HG03520 (cell line): ENCODE data around the gene RAPGEF2.

Source experiments
- ATAC-seq: cut with Tn5 transposase; IDR thresholded peaks from one replicate; pipeline ENCODE4 v1.9.1; 2021; ENCODE audit warnings: mild to moderate bottlenecking, moderate library complexity; ENCODE audit not compliant: unreplicated experiment

Gene RAPGEF2

DNA sequence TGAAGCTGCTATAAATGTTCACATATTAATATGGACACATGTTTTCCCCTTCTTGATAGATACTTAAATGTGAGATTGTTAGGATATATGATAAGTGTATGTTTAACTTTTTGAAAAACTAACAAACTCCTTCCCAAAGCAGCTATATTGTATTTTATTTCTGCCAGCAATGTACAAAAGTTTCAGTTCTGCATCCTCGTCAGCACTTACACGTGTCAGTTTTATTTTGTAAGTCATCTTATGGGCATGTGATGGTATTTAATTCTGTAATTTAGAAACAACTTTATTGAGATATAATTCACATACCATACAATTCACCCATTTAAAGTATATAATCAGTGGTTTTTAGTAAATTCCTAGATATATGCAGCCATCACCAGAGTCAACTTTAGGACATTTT lies 31.6 kb downstream of the RAPGEF2 start:
- no peak for ATAC-seq

DNA sequence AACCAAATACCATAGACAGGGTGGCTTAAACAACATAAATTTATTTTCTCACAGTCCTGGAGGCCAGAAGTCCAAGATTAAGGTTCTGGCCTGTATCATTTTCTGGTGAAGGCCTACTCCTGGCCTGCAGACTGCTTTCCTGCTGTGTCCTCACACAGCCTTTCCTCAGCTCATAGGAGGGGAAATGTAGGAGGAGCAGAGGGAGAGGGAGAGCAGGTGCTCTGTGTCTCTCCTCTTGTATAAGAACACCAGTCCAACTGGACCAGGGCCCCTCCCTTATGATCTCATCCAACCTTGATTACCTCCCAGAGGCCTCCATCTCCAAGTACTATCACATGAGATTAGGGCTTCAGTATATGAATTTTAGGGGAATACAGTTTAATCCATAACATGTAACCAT lies 34.3 kb downstream of the RAPGEF2 start:
- ATAC-seq: no peak

DNA sequence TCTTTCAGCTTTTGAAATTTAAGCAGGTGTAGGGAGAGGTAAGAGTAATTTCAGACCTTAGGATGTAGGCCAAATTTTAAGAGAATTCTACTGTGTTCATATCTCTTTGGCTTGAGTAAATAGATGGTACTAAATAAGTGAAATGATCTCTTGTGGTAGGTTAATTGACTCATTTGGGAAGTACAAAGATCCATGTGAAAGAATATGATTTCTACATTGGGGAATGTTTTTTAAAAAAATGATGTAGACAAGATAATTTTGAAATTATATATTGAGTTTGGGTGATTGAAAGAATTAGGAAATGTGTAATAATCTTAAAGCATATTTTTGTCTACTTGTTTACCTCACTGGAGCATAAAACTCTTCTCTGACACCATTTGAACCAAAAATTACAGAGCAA lies 35.6 kb downstream of the RAPGEF2 start:
- no peak for ATAC-seq

DNA sequence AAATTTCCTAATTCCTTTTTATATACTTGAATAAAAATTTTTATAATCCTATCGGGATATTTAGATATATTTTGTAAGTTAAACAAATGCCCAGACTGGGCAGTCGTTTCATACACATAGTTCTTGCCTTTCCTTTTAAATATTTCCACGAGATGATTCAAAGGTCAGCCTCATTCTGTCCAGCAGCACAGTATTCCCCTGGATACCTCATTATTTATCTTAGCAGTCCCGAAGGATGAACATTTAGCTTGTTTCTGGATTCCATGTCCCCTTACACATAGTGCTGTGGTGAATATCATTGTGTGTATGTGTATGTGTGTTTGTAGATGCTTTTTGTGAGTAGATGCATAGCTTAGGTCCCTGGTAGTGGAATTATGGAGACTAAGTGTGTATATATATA lies 38.3 kb downstream of the RAPGEF2 start:
- no peak for ATAC-seq

DNA sequence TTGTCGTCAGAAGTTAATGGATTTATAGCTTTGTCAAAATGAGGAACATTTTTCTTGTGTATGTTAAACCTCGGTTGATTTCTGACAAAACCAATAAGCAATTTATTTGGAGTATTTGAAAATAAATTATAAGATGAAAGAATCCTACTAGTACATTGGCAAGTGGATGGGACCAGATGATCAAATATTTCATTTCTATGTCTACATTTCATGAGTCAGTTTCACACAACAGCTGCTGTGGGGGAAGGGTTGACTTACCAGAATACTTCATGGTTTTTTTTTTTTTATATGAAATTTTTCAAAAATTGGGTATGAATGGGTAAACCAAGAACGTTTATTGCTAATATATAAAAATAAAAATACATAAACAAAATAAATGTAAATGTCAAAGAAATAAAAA lies 39.4 kb downstream of the RAPGEF2 start:
- no peak for ATAC-seq

DNA sequence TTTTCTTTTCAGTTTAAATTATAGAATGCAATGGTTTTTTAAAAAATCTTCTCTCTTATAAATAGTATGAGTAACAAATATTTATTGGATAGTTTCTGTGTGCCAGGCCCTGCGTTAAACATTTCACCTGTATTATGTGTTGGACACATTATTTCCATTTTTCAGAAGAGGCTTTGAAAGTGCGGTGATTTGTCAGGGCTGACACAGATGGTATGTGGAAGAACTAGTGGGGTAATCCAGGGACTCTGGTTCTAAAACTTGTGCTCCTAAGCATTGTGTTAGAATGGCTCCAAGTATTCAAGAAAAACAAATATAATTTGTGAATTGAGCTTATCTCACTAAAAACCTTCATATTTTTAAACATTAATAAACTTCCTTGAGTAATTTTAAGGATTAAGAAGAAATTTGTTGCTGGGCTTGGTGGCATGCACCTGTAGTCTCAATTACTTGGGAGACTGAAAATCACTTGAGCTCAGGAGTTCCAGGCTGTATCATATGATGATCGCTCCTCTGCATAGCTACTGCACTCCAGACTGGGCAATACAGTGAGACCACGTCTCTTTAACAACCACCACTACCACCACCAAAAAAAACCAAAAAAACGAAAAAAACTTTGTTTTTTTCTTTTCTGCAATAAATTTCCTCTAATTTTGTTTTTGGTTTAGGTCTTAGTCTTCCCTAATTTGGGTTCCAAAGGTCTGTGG lies 40.0 kb downstream of the RAPGEF2 start:
- no peak for ATAC-seq

DNA sequence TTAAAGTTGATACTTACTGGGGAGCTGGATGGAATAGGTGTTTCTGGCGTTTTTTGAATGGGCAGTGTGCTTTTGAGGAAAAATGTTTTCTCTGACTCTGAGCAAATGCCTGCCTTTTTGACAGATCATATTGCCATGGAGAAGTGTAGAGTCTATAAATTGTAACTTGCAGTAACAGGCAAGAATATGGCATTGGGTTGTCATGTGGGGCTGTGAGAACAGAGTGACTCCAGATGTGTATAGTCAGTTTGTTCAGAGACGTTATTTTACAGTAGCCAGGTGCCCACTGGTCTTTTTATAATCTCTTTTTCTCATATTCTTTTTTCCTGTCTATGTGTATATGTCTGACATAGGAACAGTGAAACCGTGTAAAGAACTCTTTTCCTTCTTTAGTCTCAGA lies 40.8 kb downstream of the RAPGEF2 start:
- ATAC-seq: no peak

DNA sequence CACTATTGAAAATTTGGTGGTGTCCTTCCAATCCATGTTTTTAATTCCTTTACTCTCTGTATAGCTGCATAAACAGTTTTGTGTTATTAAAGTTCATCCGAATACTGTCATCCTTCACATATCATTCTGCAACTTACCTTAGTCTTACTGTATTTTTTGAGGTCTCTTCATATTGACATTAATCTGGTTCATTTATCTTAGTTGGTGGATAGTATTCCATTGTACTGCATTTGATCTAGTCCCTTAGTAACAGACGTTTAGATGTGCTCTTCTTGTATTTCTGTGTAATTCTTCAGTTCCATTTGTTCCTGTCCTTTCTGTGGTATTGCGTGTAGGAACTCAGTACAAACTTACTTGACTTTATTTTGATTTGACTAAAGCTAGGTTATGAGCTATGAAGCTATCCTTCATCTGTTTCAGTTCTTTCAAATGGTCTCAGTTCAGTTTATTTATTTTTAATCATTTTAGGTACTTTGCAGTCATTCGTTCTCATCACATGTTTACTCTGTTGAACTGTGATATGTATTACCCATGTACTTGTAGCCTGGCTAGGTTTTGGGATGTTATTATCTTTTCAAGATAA lies 41.3 kb downstream of the RAPGEF2 start:
- ATAC-seq: no peak

DNA sequence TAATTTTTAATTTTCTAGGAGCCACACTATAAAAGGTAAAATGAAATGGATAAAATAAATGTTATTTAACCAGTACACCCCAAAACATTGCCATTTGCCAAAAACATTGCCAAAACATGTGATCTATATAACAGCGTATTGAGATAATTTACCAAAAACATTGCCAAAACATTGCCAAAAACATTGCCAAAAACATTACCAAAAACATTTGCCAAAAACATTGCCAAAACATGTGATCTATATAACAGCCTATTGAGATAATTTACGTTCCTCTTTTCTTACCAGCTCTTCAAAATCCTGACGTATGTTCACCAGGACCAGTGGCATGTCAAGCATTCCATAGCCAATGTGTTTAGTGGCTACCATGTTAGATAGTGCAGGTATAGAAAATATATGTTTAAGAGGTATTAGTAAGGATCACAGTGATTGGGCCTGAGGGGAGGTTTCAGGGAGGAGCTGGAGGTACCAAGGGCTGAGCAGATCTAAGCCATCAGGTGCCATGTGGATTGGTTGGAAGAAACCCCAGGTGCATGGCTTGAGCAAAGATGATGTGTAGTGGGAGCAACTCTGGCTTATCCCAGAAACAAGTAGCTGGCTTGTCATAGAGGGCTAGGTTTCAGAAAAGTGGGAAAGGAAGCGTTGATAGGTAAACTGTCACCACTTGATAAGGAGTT lies 42.6 kb downstream of the RAPGEF2 start:
- no peak for ATAC-seq

DNA sequence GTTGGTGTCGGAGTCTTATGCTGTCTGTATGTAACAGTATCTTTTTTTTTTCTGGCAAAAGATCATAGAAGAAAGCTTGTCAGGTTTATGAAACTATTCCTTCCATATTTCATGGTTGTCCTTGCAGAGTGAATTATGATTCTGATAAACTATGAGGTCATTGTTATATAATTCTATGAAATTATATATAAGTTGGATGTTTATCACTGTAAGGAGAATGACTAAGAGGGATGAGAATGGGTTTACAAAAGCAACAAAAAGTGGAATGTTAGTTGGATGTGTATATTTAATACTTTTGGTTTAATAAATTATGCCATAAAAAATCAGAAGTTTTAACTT lies 43.1 kb downstream of the RAPGEF2 start:
- ATAC-seq: no peak

DNA sequence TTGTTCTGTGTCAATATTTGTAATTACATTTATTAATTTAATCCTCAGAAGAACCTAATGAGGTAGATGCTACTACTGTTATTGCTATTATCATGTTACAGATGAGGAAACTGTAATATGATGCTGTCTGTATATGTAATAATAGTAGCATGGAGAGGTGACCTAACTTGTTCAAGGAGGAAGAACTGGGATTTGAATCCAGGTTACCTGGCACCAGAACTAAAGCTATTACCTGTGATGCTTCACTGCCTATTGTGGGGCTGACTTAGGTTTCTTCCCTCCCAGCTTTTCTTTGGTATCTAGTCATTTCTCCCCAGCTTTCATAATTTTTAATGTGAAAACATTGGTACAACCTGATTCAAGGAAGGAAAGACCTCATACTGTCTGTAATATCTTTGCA lies 43.6 kb downstream of the RAPGEF2 start:
- no peak for ATAC-seq

DNA sequence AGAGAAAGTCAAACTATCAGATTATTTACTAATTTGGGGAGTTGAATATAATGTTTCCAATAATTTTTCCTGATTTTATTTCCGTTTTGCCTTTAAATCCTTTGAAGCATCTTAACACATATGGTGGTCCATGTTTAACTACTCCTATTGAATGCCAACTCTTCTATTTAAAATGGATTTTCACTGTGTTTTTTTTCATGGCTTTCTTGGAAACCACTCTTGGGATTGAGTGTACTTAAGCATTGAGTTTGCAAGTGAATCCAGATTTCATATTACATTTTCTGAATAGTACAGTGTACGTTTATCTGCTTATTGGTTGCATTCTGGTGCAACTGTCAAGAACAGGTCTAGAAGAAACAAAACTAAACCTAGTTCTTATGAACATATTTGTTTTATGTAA lies 45.6 kb downstream of the RAPGEF2 start:
- ATAC-seq: no peak

DNA sequence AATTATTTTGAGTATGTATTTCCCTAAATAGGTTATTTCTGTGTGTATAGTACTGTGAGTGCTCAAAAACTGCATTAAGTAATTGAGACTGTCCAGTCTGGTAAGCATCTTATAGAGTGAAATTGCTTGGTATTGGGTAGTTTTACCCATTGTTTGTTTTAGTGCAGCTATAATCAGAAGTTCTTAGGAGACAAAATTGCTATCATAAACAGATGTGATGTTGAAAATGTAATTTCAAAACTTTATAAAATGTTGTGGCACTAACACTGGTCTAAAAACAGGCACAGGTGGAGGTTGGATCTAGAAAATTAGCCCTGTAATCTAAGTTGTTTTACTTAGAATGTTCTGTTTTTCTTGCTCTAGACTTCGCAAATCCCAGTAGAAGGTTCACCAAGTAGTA lies 46.8 kb downstream of the RAPGEF2 start:
- ATAC-seq: no peak

DNA sequence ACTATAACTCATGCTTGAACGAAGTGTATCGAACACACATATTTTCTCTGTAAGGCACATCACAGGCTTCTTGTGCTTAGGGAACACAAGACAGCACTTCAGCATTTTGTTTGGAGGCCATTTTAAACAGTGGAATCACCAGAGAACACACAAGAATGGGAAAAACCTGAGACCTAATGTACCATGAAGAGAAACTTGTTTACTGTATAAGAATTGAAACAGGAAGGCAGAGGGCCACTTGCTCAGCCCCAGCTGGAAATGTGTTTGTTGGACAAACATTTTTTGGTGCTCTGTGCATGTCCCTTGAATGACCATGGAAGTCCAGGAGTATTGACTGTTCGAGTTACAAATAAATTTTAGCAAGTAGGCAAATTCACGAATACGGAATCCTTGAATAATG lies 47.5 kb downstream of the RAPGEF2 start:
- ATAC-seq: no peak

DNA sequence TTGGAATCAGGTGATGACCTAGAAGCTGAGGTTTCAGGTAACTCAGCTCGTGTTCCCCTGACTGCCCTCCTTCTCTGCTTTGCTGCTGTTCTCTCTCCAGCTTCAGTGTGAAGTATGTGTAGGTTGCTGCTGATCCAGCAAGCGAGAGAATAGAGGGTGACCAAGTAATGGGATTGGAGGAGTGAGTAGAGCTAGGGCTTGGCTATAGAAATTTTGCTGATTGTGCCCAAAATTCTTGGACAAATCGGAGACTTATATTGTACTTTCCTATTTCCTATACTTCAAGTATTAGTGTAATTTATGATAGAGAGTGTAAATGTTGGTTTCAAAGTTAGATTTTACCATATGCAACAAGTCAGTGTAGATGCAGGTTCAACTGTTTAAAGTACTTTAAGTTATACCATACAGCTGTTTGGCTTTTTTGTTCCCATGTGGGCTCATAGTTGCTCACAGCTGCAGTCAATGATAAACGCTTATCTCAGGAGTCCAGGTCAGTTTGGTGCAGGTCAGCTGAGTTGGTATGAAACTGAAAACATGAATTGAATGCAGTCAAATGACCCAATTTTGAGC lies 48.0 kb downstream of the RAPGEF2 start:
- ATAC-seq: peak; percentile 60

DNA sequence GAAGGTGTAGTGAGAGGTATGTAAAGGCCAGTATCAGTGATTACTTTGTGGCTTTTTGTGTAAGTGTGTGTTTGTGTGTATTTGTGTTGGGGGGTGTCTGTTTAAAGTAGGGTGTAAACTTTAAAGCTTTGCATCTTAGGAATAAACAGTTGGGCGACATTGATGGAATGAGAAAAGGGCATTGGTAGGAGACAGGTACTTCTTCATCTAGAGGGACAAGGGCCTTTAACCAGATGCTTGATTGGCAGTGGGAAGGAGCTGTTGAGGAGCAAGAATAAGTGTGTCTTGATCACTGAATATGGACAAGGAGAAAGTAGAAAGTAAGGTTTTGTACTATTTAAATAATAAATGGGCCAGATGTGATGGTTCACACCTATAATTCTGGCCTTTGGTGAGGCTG lies 48.8 kb downstream of the RAPGEF2 start:
- ATAC-seq: no peak

DNA sequence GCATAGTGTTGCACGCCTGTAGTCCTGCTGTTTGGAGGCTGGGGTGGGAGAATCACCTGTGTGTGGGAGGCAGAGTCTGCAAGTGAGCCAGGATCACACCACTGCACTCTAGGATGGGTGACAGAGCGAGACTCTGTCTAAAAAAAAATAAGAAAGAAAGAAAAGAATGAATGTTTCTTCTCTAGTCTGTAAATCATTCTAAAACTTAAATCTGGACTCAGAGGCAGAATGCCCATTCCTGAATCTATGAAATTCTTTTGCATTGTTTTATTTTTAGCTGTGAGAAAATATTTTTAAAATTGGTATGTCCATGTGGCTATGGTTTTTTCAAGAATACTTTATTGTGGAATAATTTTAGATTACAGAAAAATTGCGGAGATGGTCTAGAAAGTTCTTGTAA lies 49.3 kb downstream of the RAPGEF2 start:
- ATAC-seq: no peak

DNA sequence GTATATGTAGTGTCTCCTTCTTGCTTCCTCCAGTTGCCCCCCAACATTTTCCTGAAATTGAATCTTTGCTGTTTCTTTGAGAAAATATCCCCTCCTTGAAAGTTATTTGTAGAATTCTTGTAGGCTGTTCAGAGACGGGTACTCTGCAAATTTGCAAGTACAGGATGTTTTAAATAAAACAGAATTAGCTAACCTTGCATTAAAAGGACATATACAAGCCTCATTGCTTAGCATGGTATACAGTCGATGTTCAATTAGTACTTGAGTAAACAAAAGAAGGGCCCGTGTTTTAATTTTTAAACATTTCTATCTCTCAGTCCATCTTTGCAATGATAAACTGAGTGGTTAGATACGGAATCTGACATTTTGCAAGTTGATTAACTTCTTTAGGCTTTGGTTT lies 50.8 kb downstream of the RAPGEF2 start:
- no peak for ATAC-seq

DNA sequence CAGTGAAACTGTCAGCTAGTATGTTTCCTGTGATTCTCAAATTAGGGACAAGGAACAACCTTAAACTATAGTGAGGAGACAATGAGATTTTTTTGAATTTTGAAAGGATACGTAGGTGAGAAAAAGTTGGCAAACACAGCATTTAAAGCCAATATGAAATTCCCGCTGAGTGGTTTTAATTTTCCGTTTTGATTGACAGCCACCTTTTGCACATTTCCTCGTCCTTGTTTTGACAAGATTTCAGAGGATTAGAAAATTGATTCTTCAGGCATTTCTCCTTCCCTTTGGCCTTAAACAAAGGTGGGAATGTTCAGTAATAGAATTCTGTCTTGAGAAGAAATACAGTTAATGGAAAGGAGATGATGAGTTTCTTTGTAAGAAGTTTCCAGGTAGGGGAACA lies 52.2 kb downstream of the RAPGEF2 start:
- ATAC-seq: no peak

DNA sequence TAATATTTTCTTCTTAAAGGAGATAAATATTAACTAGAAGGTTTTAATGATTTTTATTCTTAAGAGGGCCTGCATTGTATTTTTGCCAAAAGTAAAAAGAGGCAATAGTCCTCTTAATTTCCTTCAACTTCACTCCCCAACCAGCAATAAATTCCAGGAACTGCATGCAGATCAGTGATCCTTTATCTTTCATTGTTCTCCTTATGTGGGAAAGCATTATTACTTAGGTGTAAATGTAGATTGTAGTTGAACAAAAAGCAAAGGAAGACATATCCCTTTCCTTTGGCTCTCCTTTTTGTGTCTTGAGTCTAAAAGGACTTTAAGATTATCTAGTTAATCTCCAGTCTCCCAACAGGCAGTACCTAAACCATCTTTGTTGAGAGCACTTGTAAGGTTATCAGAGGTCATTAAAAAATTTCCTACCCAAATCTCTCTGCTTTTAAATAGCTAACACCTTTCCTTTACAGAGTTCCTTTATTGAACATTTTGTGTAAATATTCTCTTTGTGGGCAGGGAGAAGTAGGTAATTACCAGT lies 55.3 kb downstream of the RAPGEF2 start:
- ATAC-seq: no peak

DNA sequence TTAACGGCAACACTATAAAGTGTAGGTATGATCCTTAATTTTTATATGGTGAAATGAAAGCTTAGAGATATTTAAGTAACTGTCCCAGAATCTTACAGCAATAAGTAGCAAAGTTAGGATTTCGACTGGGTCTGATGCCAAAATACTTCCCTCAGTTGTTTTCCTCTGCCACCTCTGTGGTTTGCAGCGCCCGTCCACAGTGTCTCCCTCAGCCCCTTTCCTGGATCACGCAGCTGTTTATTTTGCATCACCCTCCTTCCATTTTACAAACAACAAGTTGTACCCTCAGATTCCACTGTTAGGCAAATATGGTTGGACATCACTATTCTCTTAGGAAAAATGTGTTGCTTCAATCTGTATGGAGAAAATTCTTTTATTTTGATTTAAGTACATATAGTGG lies 56.1 kb downstream of the RAPGEF2 start:
- no peak for ATAC-seq

DNA sequence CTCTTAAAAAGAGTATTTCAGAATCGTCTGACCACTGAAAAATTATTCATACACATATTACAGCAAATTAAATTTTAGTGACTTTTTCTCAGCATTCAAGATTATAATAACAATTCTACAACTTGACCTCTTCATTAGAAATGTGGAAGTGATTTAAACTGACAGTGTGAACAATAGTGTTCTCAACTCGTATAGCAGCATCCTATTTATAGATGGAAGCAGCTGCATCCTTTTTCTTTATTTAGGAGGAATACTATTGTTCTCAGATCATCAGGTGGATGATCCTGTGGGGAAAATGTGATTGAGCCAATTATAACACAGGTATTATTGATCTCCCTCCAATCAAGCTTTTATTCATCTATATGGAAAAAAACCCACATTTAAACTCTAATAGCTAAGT lies 56.7 kb downstream of the RAPGEF2 start:
- no peak for ATAC-seq
